ENCODE measurements around the gene MUC5B.

The MUC5B gene

DNA sequence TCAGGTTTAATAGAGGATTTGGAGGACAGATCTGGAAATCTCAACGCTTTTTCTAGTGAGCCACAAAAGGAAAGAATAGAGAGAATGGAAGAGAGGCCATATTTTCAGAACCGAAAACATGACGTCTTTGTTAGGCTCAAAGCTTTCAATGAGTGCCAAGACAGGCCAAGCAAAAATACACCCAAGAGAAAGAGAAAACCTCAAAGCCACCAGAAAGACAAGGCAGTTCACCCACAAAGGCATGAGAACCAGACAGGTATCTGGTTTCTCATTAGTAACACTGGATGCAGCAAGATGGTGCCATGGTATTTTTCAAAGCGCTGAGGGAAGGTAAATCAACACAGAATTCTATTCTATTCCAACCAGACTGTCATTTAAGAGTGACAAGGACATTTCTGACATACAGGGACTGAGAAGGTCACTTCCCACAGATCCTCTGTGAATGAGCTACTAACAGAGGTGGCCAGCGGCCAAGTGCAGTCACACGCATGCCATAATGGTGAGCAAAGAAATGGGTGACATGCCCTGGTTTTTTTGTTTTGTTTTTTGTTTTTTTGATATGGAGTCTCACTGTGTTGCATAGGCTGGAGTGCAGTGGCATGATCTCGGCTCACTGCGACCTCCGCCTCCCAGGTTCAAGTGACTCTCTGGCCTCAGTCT, 44.7 kb downstream of the MUC5B start:
- TF ChIP-seq, protein P1, sequence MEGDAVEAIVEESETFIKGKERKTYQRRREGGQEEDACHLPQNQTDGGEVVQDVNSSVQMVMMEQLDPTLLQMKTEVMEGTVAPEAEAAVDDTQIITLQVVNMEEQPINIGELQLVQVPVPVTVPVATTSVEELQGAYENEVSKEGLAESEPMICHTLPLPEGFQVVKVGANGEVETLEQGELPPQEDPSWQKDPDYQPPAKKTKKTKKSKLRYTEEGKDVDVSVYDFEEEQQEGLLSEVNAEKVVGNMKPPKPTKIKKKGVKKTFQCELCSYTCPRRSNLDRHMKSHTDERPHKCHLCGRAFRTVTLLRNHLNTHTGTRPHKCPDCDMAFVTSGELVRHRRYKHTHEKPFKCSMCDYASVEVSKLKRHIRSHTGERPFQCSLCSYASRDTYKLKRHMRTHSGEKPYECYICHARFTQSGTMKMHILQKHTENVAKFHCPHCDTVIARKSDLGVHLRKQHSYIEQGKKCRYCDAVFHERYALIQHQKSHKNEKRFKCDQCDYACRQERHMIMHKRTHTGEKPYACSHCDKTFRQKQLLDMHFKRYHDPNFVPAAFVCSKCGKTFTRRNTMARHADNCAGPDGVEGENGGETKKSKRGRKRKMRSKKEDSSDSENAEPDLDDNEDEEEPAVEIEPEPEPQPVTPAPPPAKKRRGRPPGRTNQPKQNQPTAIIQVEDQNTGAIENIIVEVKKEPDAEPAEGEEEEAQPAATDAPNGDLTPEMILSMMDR (IDR thresholded peaks at IDR 0.05; ENCODE audit: low read length, missing control alignments) = no peak
- no peak for DNase-seq (ENCODE audit: low read depth)
- H3K4me3 ChIP-seq (replicated peaks; ENCODE audit: low read depth, low read length) = no peak overlapping the region

DNA sequence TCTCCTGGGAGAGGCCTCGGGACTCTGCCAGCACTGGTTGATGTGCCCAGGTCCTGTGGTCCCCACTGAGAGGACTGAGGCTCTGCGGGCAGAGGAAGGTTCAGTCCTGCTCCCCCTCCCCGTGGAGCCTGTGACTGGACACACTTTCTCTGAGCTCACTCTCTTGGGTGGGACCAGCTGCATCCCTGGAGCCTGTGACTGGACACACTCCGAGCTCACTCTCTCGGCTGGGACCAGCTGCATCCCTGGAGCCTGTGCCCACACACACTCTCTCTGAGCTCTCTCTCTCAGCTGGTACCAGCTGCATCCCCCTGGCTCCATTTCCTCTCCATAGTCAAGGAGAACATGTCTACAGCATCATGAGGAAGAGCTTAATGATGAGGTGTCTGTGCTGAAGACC, 47.1 kb downstream of the MUC5B start:
- H3K4me3 ChIP-seq (replicated peaks; ENCODE audit: low read depth, low read length) = no peak overlapping the region
- TF ChIP-seq, protein P1 (IDR thresholded peaks at IDR 0.05; ENCODE audit: low read length, missing control alignments) = no peak
- no peak for DNase-seq (ENCODE audit: low read depth)

DNA sequence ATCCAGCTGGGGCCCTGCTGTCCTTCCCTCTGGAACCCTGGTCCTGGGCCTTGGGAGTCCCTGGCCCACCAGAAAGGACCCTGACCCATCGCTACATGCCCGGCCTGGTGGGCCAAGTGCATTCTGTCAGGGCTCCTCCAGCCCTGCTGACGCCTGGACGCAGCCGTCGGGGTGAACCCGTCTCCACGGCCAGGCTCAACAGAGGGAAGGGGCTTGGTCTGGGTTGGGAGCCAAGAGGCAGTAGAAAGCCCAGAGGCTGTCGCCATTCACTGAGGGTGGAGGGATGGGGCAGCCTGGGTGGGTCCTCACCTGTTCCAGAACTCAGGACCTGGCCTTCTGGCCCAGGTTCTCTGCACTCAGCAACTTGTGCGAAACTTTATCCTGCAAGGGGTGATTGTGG, 47.6 kb downstream of the MUC5B start:
- no peak for DNase-seq (ENCODE audit: low read depth)
- H3K4me3 ChIP-seq (replicated peaks; ENCODE audit: low read depth, low read length) = no peak overlapping the region

DNA sequence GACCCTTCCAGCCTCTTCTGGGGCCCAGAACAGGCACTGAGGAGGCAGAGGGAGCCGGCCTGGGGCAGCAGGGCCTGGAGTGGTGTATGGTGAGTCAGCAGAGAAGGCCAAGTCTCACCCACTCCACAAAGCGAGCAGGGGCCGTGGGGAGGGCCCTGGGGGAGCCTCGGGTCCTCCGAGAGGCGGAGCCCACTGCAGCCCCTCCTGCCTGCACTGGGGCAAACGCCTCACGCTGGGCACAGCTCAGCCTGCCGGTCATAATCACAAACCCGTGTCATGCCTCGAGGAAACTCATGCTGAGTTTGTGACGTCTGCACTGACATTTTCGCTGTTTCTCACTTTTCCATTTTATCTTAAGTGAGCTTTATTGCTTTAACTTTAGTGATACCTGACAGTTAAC, 48.1 kb downstream of the MUC5B start:
- no peak overlapping the region for H3K4me3 ChIP-seq (replicated peaks; ENCODE audit: low read depth, low read length)
- TF ChIP-seq, protein P1 (IDR thresholded peaks at IDR 0.05; ENCODE audit: low read length, missing control alignments) = no peak
- no peak for DNase-seq (ENCODE audit: low read depth)

More for the DNA sequence above, 47.6 kb downstream of the MUC5B start:
- TF ChIP-seq, protein P1 (IDR thresholded peaks at IDR 0.05; ENCODE audit: low read length, missing control alignments) = no peak

DNA sequence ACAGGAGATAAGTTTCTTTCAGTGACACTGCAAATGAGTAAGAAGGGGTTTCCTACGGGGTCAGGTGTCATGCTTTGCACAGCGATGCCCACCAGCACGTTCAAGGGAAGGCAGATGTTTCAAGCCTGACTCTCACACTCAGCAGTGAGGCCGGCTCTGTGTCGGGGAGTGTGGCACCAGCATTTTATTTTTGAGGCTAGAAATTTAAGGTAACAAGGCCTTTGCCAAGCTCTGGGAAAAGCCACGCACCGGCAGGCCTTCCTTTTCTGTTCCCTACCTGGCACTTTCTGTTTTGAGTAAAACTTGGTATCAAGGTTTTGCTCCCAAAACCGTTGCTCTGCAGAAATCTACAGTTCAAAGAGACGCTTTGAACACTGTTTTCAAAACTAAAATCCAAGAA, 48.5 kb downstream of the MUC5B start:
- no peak overlapping the region for H3K4me3 ChIP-seq (replicated peaks; ENCODE audit: low read depth, low read length)
- TF ChIP-seq, protein P1 (IDR thresholded peaks at IDR 0.05; ENCODE audit: low read length, missing control alignments) = no peak

DNA sequence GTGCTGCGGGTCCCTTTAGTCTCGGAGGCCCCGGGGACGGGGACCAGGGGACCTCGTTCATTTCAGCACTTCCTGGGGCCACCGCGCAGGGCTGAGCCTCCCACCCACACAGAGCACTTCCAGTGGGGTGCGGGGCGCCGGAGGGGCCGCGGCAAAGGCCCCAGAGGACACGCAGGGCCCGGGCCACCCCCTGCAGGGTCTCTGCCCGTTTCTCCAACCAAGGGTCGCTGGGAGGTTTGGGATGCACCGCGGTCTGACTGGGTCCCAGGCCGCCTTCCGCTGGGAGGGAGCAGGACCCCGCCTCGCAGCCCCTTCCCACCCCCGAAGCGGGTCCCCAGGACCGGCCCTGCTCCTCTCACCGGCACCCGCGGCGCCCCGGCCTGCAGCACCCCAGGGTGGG, 49.1 kb downstream of the MUC5B start:
- TF ChIP-seq, protein P1 (IDR thresholded peaks at IDR 0.05; ENCODE audit: low read length, missing control alignments) = no peak
- H3K4me3 ChIP-seq (replicated peaks; ENCODE audit: low read depth, low read length) = no peak overlapping the region
- no peak for DNase-seq (ENCODE audit: low read depth)

More for the DNA sequence above, 48.5 kb downstream of the MUC5B start:
- DNase-seq (ENCODE audit: low read depth) = no peak

DNA sequence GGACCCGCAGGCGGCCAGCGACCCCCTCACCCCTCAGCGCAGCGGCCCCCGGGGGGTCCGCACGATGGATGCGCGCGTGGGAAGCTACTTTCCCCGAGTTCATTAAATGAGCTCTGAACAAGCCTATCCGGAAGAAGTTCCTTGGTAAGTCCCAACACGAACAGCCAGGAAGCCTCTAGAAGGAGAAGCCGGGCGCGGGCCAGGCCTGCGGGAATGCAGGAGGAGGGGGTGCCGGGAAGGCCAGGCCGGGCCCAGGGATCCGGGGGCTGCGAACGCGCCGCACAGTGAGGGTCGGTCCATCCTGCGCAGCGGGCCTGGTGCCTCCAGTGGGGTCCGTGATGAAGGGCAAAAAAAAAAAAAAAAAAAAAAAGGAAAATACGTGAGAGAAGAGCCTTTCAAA, 49.7 kb downstream of the MUC5B start:
- no peak overlapping the region for H3K4me3 ChIP-seq (replicated peaks; ENCODE audit: low read depth, low read length)
- TF ChIP-seq, protein P1 (IDR thresholded peaks at IDR 0.05; ENCODE audit: low read length, missing control alignments) = no peak
- DNase-seq (ENCODE audit: low read depth) = no peak

Data from fibroblast of pulmonary artery (primary cell).